ENCODE measurements around the gene CACNB1. TPM values are rescaled to one million over a fixed set of nuclear protein-coding genes. Genes with fewer than 3 reads are reported as not detected.

The CACNB1 gene
- polyA plus RNA-seq, 1 donor (not counting 4 experiments of a cell fraction or from before 2014, with no cell fraction given): 4.0 TPM

- no peak overlapping the region for H3K9ac ChIP-seq (ENCODE audit: control insufficient read depth, extremely low read depth, insufficient read depth, low read length)
- peaks cover 61% of the 10 kb centered on the region for H3K27me3 ChIP-seq (ENCODE audit: control insufficient read depth, extremely low read depth, insufficient read depth, low read length)
- H4K20me1 ChIP-seq (ENCODE audit: control insufficient read depth, extremely low read depth, insufficient read depth, low read length): no peaks in the 10 kb centered on the region
- H3K4me1 ChIP-seq (ENCODE audit: control insufficient read depth, extremely low read depth, insufficient read depth, low read length): no peaks in the 10 kb centered on the region
- DNase-seq (ENCODE audit: low read depth, low spot score) (no peak), FAIRE-seq (no peak)
- H2AFZ ChIP-seq (ENCODE audit: control insufficient read depth, low read length): no peak overlapping the region
- H3K9me1 ChIP-seq (ENCODE audit: control insufficient read depth, extremely low read depth, insufficient read depth, low read length): no peaks in the 10 kb centered on the region
- no peak overlapping the region for H3K4me3 ChIP-seq (ENCODE audit: control insufficient read depth in 2 of 3, extremely low read depth in 1 of 3, insufficient read depth in 2 of 3, low read depth in 1 of 3, low read length in 3 of 3)
- H3K9me3 ChIP-seq (ENCODE audit: control insufficient read depth, low read depth, low read length): no peaks in the 10 kb centered on the region
- H3K27ac ChIP-seq (ENCODE audit: control insufficient read depth, insufficient read depth, low read length): no peak overlapping the region
- no peaks in the 10 kb centered on the region for H3K79me2 ChIP-seq (ENCODE audit: control insufficient read depth, insufficient read depth, low read length)
- no peak overlapping the region for H3K4me2 ChIP-seq (ENCODE audit: control insufficient read depth, extremely low read depth, insufficient read depth, low read depth, low read length)
- dilution Hi-C loops (cut with MboI; ENCODE audit: extremely low pct_ligation_motif_present, low sequenced_read_pairs): no loop called here
- H3K36me3 ChIP-seq (ENCODE audit: control insufficient read depth in 2 of 2, extremely low read depth in 1 of 2, insufficient read depth in 2 of 2, low read length in 2 of 2): no peaks in the 10 kb centered on the region
- TF ChIP-seq EZH2 (IDR thresholded peaks at IDR 0.05; ENCODE audit: low read length) (no peak), CTCF (optimal IDR thresholded peaks at IDR 0.05 in 1 of 3, IDR thresholded peaks at IDR 0.05 in 1 of 3, conservative IDR thresholded peaks at IDR 0.05 in 1 of 3; ENCODE audit: extremely low read depth in 1 of 3, insufficient read depth in 2 of 3, low read length in 3 of 3) (no peak)
Measured at GRCh38 chr17:39221572-39221971, 24.1 kb upstream of the CACNB1 start.

- peaks cover 43% of the 10 kb centered on the region for H3K27me3 ChIP-seq (ENCODE audit: control insufficient read depth, extremely low read depth, insufficient read depth, low read length)
- FAIRE-seq (no peak), DNase-seq (ENCODE audit: low read depth, low spot score) (no peak)
Measured at GRCh38 chr17:39219647-39220154, 22.2 kb upstream of the CACNB1 start.

More at GRCh38 chr17:39219647-39220154, 22.2 kb upstream of the CACNB1 start:
- Histone ChIP-seq H2AFZ (ENCODE audit: control insufficient read depth, low read length) (no peak overlapping the region), H3K9me3 (ENCODE audit: control insufficient read depth, low read depth, low read length) (no peaks in the 10 kb centered on the region), H3K9me1 (ENCODE audit: control insufficient read depth, extremely low read depth, insufficient read depth, low read length) (no peaks in the 10 kb centered on the region), H4K20me1 (ENCODE audit: control insufficient read depth, extremely low read depth, insufficient read depth, low read length) (no peaks in the 10 kb centered on the region), H3K9ac (ENCODE audit: control insufficient read depth, extremely low read depth, insufficient read depth, low read length) (no peak overlapping the region), H3K4me1 (ENCODE audit: control insufficient read depth, extremely low read depth, insufficient read depth, low read length) (no peaks in the 10 kb centered on the region), H3K79me2 (ENCODE audit: control insufficient read depth, insufficient read depth, low read length) (no peaks in the 10 kb centered on the region), H3K4me3 (ENCODE audit: control insufficient read depth in 2 of 3, extremely low read depth in 1 of 3, insufficient read depth in 2 of 3, low read depth in 1 of 3, low read length in 3 of 3) (no peak overlapping the region), H3K27ac (ENCODE audit: control insufficient read depth, insufficient read depth, low read length) (no peak overlapping the region), H3K4me2 (ENCODE audit: control insufficient read depth, extremely low read depth, insufficient read depth, low read depth, low read length) (no peak overlapping the region), H3K36me3 (ENCODE audit: control insufficient read depth in 2 of 2, extremely low read depth in 1 of 2, insufficient read depth in 2 of 2, low read length in 2 of 2) (no peaks in the 10 kb centered on the region)
- dilution Hi-C loops (cut with MboI; ENCODE audit: extremely low pct_ligation_motif_present, low sequenced_read_pairs): no loop called here
- TF ChIP-seq EZH2 (IDR thresholded peaks at IDR 0.05; ENCODE audit: low read length): no peak
- TF ChIP-seq CTCF (optimal IDR thresholded peaks at IDR 0.05 in 1 of 3, IDR thresholded peaks at IDR 0.05 in 1 of 3, conservative IDR thresholded peaks at IDR 0.05 in 1 of 3; ENCODE audit: extremely low read depth in 1 of 3, insufficient read depth in 2 of 3, low read length in 3 of 3): no peak

Data from keratinocyte (primary cell).